Sigmoid colon (tissue), 4 donors: Measurements from ENCODE around the gene RPP40.

Source experiments
- POLR2A ChIP-seq, 2 donors: fragments of 450-650 bp; IDR thresholded peaks; one replicate each; pipeline ENCODE4 v1.6.1; 2016; ENCODE audit warnings: antibody characterized with exemption in 2 of 2, mild to moderate bottlenecking in 2 of 2, moderate library complexity in 2 of 2
- POLR2AphosphoS5 ChIP-seq, 4 donors: sonication (generic); formaldehyde crosslinking; IDR thresholded peaks; one replicate each; pipeline ENCODE4 v1.6.1; 2017; ENCODE audit warnings: antibody characterized with exemption in 4 of 4
- TF ChIP-seq, protein P1 (sequence below), 4 experiments: fragments of 450-650 bp in 3 of 4; fragments of 200-600 bp in 1 of 4; IDR thresholded peaks; one replicate each; pipeline ENCODE4 v1.5.1; 2016 to 2019; ENCODE audit warnings: antibody characterized with exemption in 4 of 4, mild to moderate bottlenecking in 3 of 4, moderate library complexity in 2 of 4

DNA sequence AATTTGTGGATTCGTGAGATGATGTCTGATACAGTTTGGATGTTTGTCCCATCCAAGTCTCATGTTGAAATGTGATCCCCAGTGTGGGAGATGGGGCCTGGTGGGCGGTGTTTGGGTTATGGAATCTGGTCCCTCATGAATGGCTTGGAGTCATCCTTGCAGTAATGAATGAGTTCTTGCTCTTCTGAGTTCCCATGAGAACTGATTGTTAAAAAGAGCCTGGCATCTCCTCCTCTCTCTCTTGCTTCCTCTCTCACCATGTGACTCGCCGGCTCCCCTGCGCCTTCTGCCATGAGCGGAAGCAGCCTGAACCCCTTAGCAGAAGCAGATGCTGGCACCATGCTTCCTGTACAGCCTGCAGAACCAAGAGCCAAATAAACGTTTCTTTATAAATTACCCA is 30.5 kb upstream of the RPP40 start:
- TF ChIP-seq, protein P1, sequence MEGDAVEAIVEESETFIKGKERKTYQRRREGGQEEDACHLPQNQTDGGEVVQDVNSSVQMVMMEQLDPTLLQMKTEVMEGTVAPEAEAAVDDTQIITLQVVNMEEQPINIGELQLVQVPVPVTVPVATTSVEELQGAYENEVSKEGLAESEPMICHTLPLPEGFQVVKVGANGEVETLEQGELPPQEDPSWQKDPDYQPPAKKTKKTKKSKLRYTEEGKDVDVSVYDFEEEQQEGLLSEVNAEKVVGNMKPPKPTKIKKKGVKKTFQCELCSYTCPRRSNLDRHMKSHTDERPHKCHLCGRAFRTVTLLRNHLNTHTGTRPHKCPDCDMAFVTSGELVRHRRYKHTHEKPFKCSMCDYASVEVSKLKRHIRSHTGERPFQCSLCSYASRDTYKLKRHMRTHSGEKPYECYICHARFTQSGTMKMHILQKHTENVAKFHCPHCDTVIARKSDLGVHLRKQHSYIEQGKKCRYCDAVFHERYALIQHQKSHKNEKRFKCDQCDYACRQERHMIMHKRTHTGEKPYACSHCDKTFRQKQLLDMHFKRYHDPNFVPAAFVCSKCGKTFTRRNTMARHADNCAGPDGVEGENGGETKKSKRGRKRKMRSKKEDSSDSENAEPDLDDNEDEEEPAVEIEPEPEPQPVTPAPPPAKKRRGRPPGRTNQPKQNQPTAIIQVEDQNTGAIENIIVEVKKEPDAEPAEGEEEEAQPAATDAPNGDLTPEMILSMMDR (IDR thresholded peaks at IDR 0.05): no peak
- TF ChIP-seq POLR2A (IDR thresholded peaks at IDR 0.05): no peak
- TF ChIP-seq POLR2AphosphoS5 (IDR thresholded peaks at IDR 0.05): no peak
